UCSD-AML1 (cell line): ENCODE results near the gene ZBTB34.

ENCODE experiments used
- DNase-seq: peaks from one replicate; lab custom pipeline; 2025; ENCODE audit not compliant: unreplicated experiment; lab: John Stamatoyannopoulos, UW

ZBTB34 gene

GRCh38 chr9:126842977-126843799, 17.3 kb upstream of the ZBTB34 start:
- no peak for DNase-seq

GRCh38 chr9:126844085-126844484, 16.4 kb upstream of the ZBTB34 start:
- no peak for DNase-seq

- no peak for DNase-seq
Measured at GRCh38 chr9:126847051-126847450, 13.4 kb upstream of the ZBTB34 start.

- no peak for DNase-seq
Measured at GRCh38 chr9:126849591-126850225, 10.7 kb upstream of the ZBTB34 start.

- DNase-seq, result no peak
Measured at GRCh38 chr9:126851286-126851880, 9.1 kb upstream of the ZBTB34 start.

GRCh38 chr9:126852086-126852688, 8.3 kb upstream of the ZBTB34 start:
- DNase-seq, result no peak

GRCh38 chr9:126853667-126854066, 6.8 kb upstream of the ZBTB34 start:
- no peak for DNase-seq

GRCh38 chr9:126854734-126855133, 5.7 kb upstream of the ZBTB34 start:
- DNase-seq, result no peak

GRCh38 chr9:126856326-126856877, 4.0 kb upstream of the ZBTB34 start:
- no peak for DNase-seq

- DNase-seq, result no peak
Measured at GRCh38 chr9:126857261-126857960, 3.0 kb upstream of the ZBTB34 start.

- DNase-seq, result no peak
Measured at GRCh38 chr9:126859111-126859510, 1.3 kb upstream of the ZBTB34 start.

- peak; percentile 35 for DNase-seq
Measured at GRCh38 chr9:126860757-126861466, 473 bp downstream of the ZBTB34 start.

- DNase-seq, result no peak
Measured at GRCh38 chr9:126861707-126862103, 1.3 kb downstream of the ZBTB34 start.

GRCh38 chr9:126862104-126862761, 1.8 kb downstream of the ZBTB34 start:
- peak; percentile 49 for DNase-seq

GRCh38 chr9:126864771-126865170, 4.3 kb downstream of the ZBTB34 start:
- no peak for DNase-seq

- no peak for DNase-seq
Measured at GRCh38 chr9:126869368-126869767, 8.9 kb downstream of the ZBTB34 start.

GRCh38 chr9:126872516-126872915, 12.1 kb downstream of the ZBTB34 start:
- no peak for DNase-seq

GRCh38 chr9:126874546-126875314, 14.3 kb downstream of the ZBTB34 start:
- DNase-seq, result no peak
